HepG2 (cell line): ENCODE measurements around the gene UAP1.

Experiments used
- CTCF ChIP-seq: sonication (generic); formaldehyde crosslinking; IDR thresholded peaks from 2 replicates; pipeline ENCODE4 v1.5.0; 2020; ENCODE audit warnings: mild to moderate bottlenecking, missing genetic modification reagents, moderate library complexity
- TBX3 ChIP-seq: fragments of 450-650 bp; IDR thresholded peaks from 2 replicates; pipeline ENCODE4 v1.6.1; 2017; ENCODE audit warnings: antibody characterized with exemption, mild to moderate bottlenecking, inconsistent platforms, borderline replicate concordance
- ZBTB46 ChIP-seq: sonication (generic); formaldehyde crosslinking; IDR thresholded peaks from 2 replicates; pipeline ENCODE4 v1.4.0; 2020; ENCODE audit warnings: mild to moderate bottlenecking, missing genetic modification reagents, borderline replicate concordance
- ZNF354B ChIP-seq: sonication (generic); formaldehyde crosslinking; IDR thresholded peaks from 2 replicates; pipeline ENCODE4 v1.8.0; 2022; ENCODE audit warnings: mild to moderate bottlenecking, missing genetic modification reagents
- TF ChIP-seq, protein P1 (sequence below): sonication (generic); formaldehyde crosslinking; IDR thresholded peaks from 2 replicates; pipeline ENCODE4 v1.4.0; 2020; ENCODE audit warnings: missing genetic modification reagents

DNA sequence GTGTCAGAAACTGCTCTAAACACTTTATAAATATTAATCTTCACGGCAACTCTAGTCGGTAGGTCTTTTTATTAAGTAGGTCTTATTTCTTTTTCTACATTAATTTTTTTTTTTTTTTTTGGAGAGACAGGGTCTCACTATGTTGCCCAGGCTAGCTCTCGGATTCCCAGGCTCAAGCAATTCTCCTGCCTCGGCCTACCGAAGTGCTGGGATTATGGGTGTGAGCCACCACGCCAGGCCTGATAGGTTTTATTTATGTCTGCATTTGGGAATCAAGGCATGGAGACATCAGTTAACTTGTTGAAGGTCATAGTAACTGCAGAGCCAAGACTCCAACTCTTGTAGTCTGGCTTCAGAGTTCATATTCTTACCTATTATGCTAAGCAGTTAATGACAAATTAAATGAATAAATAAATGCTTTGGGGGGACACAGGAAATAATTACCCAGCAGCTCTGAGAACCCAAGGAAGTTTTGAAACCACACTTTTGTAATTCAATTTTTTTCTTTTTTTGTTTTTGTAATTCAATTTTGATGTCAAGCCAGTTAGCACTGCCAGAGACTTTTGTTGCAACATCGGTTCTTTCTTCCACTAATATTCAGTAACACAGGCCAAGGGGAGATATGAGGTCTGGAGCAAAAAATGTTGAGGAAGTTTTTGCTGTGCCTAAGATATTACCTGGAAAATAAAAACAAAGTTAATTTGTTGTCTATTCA is 9.4 kb upstream of the UAP1 start:
- TF ChIP-seq, protein P1, sequence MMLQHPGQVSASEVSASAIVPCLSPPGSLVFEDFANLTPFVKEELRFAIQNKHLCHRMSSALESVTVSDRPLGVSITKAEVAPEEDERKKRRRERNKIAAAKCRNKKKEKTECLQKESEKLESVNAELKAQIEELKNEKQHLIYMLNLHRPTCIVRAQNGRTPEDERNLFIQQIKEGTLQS (CRISPR knock-in tag) = no peak
- TF ChIP-seq CTCF (CRISPR knock-in tag) (no peak), TBX3 (no peak), ZBTB46 (CRISPR knock-in tag) (no peak), ZNF354B (CRISPR knock-in tag) (no peak)
